NB4 (cell line): ENCODE results near the gene LHX8.

ENCODE experiments used
- CTCF ChIP-seq: IDR thresholded peaks from one replicate; pipeline ENCODE4 v1.5.1; 2012; ENCODE audit warnings: low read depth, low read length
- MYC ChIP-seq: IDR thresholded peaks from 2 replicates; pipeline ENCODE4 v1.6.1; 2011; ENCODE audit warnings: low read depth, low read length
- POLR2A ChIP-seq: IDR thresholded peaks from 2 replicates; pipeline ENCODE4 v1.6.1; 2011; ENCODE audit warnings: mild to moderate bottlenecking; ENCODE audit not compliant: insufficient read length; ENCODE audit errors: extremely low read depth

- TF ChIP-seq POLR2A, result no peak
- TF ChIP-seq CTCF, result no peak
- TF ChIP-seq MYC, result no peak
Measured at GRCh38 chr1:75165264-75165663, 31.1 kb downstream of the LHX8 start.
